Measurements from ENCODE around the gene PTBP1. TPM values are rescaled to one million over a fixed set of nuclear protein-coding genes. Genes with fewer than 3 reads are reported as not detected.

The PTBP1 gene
- total RNA-seq, 1 donor from 2014 or later = 210 TPM

GRCh38 chr19:827314-827709 lies 30.1 kb downstream of the PTBP1 start:
- no peaks in the 10 kb centered on the region for H3K9me3 ChIP-seq
- TF ChIP-seq CTCF (IDR thresholded peaks at IDR 0.05) = no peak
- no peak overlapping the region for H3K27ac ChIP-seq
- H3K4me1 ChIP-seq = no peaks in the 10 kb centered on the region
- H3K27me3 ChIP-seq = peaks cover 13% of the 10 kb centered on the region
- H3K4me3 ChIP-seq = no peak overlapping the region
- DNase-seq (ENCODE audit: low spot score in 2 of 2) = no peak
- intact Hi-C loops (cut with DNase I) = no loop called here
- H3K36me3 ChIP-seq = no peaks in the 10 kb centered on the region

GRCh38 chr19:827710-828321 lies 30.6 kb downstream of the PTBP1 start, which contains the start of gene AZU1:
Gene AZU1 (plus strand): TSS chr19:827837. CDS start chr19:827847, 10 bp downstream.
- Histone ChIP-seq H3K36me3 (no peaks in the 10 kb centered on the region), H3K9me3 (no peaks in the 10 kb centered on the region), H3K4me3 (no peak within 1 kb of the TSS), H3K4me1 (no peaks in the 10 kb centered on the region), H3K27me3 (peaks cover 8% of the 10 kb centered on the region), H3K27ac (no peak within 1 kb of the TSS)
- TF ChIP-seq CTCF (IDR thresholded peaks at IDR 0.05) = no peak
- DNase-seq (ENCODE audit: low spot score in 2 of 2) = no peak
- intact Hi-C loops (cut with DNase I) = no loop called here

DNA sequence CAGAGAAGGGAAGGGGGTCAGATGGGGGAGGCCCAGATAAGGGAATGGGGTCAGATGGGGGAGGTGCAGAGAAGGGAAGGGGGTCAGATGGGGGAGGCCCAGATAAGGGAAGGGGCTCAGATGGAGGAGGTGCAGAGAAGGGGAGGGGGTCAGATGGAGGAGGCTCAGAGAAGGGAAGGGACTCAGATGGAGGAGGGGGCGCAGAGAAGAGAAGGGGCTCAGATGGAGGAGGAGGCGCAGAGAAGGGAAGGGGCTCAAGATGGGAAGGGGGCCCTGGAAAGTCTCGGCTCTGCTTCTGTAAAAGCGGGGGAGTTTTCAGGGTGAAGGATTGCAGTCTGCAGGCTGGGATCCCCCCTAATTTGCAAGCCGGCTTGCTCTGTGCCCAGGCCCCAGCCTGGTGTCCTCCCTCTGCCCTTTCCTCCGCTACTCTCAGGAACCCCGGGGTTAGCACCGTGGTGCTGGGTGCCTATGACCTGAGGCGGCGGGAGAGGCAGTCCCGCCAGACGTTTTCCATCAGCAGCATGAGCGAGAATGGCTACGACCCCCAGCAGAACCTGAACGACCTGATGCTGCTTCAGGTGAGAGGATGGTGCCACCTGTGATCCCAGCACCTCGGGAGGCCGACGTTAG lies 32.0 kb downstream of the PTBP1 start:
- H3K36me3 ChIP-seq = no peaks in the 10 kb centered on the region
- peaks cover 4% of the 10 kb centered on the region for H3K27me3 ChIP-seq
- no peak for DNase-seq (ENCODE audit: low spot score in 2 of 2)
- no peak overlapping the region for H3K27ac ChIP-seq
- intact Hi-C loops (cut with DNase I) = no loop called here
- no peaks in the 10 kb centered on the region for H3K9me3 ChIP-seq
- no peaks in the 10 kb centered on the region for H3K4me1 ChIP-seq
- TF ChIP-seq CTCF (IDR thresholded peaks at IDR 0.05) = no peak
- no peak overlapping the region for H3K4me3 ChIP-seq

GRCh38 chr19:831407-832369 lies 34.4 kb downstream of the PTBP1 start:
- no peaks in the 10 kb centered on the region for H3K9me3 ChIP-seq
- DNase-seq (ENCODE audit: low spot score in 2 of 2) = no peak
- TF ChIP-seq CTCF (IDR thresholded peaks at IDR 0.05) = no peak
- H3K4me1 ChIP-seq = no peaks in the 10 kb centered on the region
- no peaks in the 10 kb centered on the region for H3K36me3 ChIP-seq
- no peak overlapping the region for H3K4me3 ChIP-seq
- peaks cover 4% of the 10 kb centered on the region for H3K27me3 ChIP-seq
- H3K27ac ChIP-seq = no peak overlapping the region
- intact Hi-C loops (cut with DNase I) = no loop called here

GRCh38 chr19:834216-834615 lies 37.0 kb downstream of the PTBP1 start:
- no peak overlapping the region for H3K27ac ChIP-seq
- H3K9me3 ChIP-seq = no peaks in the 10 kb centered on the region
- intact Hi-C loops (cut with DNase I) = no loop called here
- H3K36me3 ChIP-seq = no peaks in the 10 kb centered on the region
- no peak overlapping the region for H3K4me3 ChIP-seq
- DNase-seq (ENCODE audit: low spot score in 2 of 2) = no peak
- no peaks in the 10 kb centered on the region for H3K4me1 ChIP-seq
- no peak for TF ChIP-seq CTCF (IDR thresholded peaks at IDR 0.05)
- H3K27me3 ChIP-seq = peaks cover 4% of the 10 kb centered on the region
